Glutamatergic neuron (in vitro differentiated cells): ENCODE data around the gene BOD1. TPM values are rescaled to one million over a fixed set of nuclear protein-coding genes. Genes with fewer than 3 reads are reported as not detected.

Source experiments
- DNase-seq: peaks from one replicate; pipeline ENCODE4 v3.0.0; 2022
- H3K27ac Mint-ChIP-seq: one replicate; pipeline ENCODE4 v1.8.0; 2020; ENCODE audit warnings: mild to moderate bottlenecking, mixed read lengths, inconsistent platforms; ENCODE audit not compliant: unreplicated experiment
- H3K27me3 Mint-ChIP-seq: one replicate; pipeline ENCODE4 v1.8.0; 2020; ENCODE audit warnings: mild to moderate bottlenecking, moderate library complexity, mixed read lengths, inconsistent platforms; ENCODE audit not compliant: unreplicated experiment
- H3K36me3 Mint-ChIP-seq: one replicate; pipeline ENCODE4 v1.8.0; 2020; ENCODE audit warnings: mild to moderate bottlenecking, mixed read lengths, inconsistent platforms; ENCODE audit not compliant: unreplicated experiment
- H3K4me1 Mint-ChIP-seq: one replicate; pipeline ENCODE4 v1.8.0; 2020; ENCODE audit warnings: mild to moderate bottlenecking, low read depth, mixed read lengths, inconsistent platforms; ENCODE audit not compliant: unreplicated experiment
- H3K4me3 Mint-ChIP-seq: one replicate; pipeline ENCODE4 v1.8.0; 2020; ENCODE audit warnings: mild to moderate bottlenecking, mixed read lengths, inconsistent platforms; ENCODE audit not compliant: unreplicated experiment
- H3K9me3 Mint-ChIP-seq: one replicate; pipeline ENCODE4 v1.8.0; 2020; ENCODE audit warnings: mild to moderate bottlenecking, moderate library complexity, mixed read lengths, inconsistent platforms; ENCODE audit not compliant: unreplicated experiment
- total RNA-seq: library from RNA; stranded (reverse); fragmentation: NEBNext Ultra II Directional; extraction: Animal tissue kit (Norgen Biotek cat#: 25700); gene quantifications from one replicate; pipeline ENCODE4 v1.2.1, GENCODE V29; 2021; ENCODE audit not compliant: unreplicated experiment
- TF ChIP-seq, protein P1 (sequence below): fragments of 200-600 bp; sonication (generic); IDR thresholded peaks from one replicate; pipeline ENCODE4 v1.5.0; 2021; ENCODE audit not compliant: partially characterized antibody, unreplicated experiment

The BOD1 gene
- total RNA-seq, 1 donor from 2014 or later: 62.7 TPM

DNA sequence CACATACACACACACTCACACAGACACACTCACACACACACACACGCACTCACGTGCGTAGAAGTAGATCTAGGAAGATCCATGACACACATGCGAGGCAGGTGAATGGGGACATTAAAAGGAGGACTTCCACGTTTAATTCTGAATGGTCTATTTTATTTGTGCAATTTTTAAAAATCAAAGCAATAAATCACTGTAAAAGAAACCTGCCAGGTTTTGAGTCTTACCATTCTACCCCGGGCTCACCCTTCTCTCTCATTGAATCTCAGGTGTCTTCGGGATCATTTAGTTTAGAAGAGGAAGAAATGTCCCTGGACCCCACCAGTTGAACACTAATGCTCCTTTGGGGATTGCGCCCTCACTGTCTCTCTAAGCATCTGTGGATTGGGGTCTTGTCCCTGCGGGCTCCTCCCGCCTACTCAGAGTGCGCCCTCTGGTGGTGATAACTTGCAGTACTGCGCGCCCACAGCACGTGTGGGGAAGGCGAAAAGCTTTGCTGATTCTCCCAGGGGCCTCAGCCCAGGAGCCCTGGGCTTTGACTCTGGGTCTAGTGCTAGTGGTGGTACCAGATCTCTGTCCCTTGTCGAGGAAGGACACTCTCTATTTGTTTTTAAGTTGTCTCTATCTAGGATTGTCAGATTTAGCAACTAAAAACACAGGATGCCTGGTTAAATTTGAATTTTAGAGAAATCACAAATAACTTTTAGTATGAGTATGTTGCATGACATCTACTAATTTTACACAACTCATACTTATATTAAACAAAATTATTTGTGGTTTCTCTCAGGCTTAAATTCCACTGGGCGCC lies 34.8 kb downstream of the BOD1 start:
- peaks cover 14% of the 10 kb centered on the region for H3K27me3 Mint-ChIP-seq
- peak overlapping the region; percentile 92 for H3K27ac Mint-ChIP-seq
- DNase-seq: peak; percentile 80
- peaks cover 29% of the 10 kb centered on the region for H3K9me3 Mint-ChIP-seq
- H3K36me3 Mint-ChIP-seq: peaks cover 14% of the 10 kb centered on the region
- H3K4me3 Mint-ChIP-seq: peak overlapping the region; percentile 35
- peaks cover 21% of the 10 kb centered on the region for H3K4me1 Mint-ChIP-seq
- TF ChIP-seq, protein P1, sequence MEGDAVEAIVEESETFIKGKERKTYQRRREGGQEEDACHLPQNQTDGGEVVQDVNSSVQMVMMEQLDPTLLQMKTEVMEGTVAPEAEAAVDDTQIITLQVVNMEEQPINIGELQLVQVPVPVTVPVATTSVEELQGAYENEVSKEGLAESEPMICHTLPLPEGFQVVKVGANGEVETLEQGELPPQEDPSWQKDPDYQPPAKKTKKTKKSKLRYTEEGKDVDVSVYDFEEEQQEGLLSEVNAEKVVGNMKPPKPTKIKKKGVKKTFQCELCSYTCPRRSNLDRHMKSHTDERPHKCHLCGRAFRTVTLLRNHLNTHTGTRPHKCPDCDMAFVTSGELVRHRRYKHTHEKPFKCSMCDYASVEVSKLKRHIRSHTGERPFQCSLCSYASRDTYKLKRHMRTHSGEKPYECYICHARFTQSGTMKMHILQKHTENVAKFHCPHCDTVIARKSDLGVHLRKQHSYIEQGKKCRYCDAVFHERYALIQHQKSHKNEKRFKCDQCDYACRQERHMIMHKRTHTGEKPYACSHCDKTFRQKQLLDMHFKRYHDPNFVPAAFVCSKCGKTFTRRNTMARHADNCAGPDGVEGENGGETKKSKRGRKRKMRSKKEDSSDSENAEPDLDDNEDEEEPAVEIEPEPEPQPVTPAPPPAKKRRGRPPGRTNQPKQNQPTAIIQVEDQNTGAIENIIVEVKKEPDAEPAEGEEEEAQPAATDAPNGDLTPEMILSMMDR: peak; percentile 97

- Mint-ChIP-seq H3K36me3 (peaks cover 7% of the 10 kb centered on the region), H3K27ac (no peak overlapping the region), H3K9me3 (peaks cover 19% of the 10 kb centered on the region), H3K4me3 (no peak overlapping the region), H3K27me3 (peaks cover 12% of the 10 kb centered on the region), H3K4me1 (peaks cover 21% of the 10 kb centered on the region)
- no peak for DNase-seq
- TF ChIP-seq, protein P1: no peak
Measured at GRCh38 chr5:173578947-173579615, 37.4 kb downstream of the BOD1 start.

- no peak for DNase-seq
- Mint-ChIP-seq H3K4me1 (peaks cover 14% of the 10 kb centered on the region), H3K9me3 (peaks cover 10% of the 10 kb centered on the region), H3K27ac (no peak overlapping the region), H3K36me3 (peaks cover 3% of the 10 kb centered on the region), H3K27me3 (peaks cover 8% of the 10 kb centered on the region), H3K4me3 (no peak overlapping the region)
- TF ChIP-seq, protein P1: no peak
Measured at GRCh38 chr5:173577817-173578216, 38.6 kb downstream of the BOD1 start.

- DNase-seq: no peak
- H3K27ac Mint-ChIP-seq: no peak overlapping the region
- peaks cover 4% of the 10 kb centered on the region for H3K9me3 Mint-ChIP-seq
- H3K4me1 Mint-ChIP-seq: peaks cover 8% of the 10 kb centered on the region
- TF ChIP-seq, protein P1: no peak
- H3K27me3 Mint-ChIP-seq: peaks cover 2% of the 10 kb centered on the region
- H3K4me3 Mint-ChIP-seq: no peak overlapping the region
- no peaks in the 10 kb centered on the region for H3K36me3 Mint-ChIP-seq
Measured at GRCh38 chr5:173577166-173577565, 39.3 kb downstream of the BOD1 start.

- TF ChIP-seq, protein P1: no peak
- no peak for DNase-seq
Measured at GRCh38 chr5:173575985-173576384, 40.5 kb downstream of the BOD1 start.

More at GRCh38 chr5:173575985-173576384, 40.5 kb downstream of the BOD1 start:
- H3K4me3 Mint-ChIP-seq: no peak overlapping the region
- no peaks in the 10 kb centered on the region for H3K4me1 Mint-ChIP-seq
- H3K9me3 Mint-ChIP-seq: peaks cover 1% of the 10 kb centered on the region
- no peaks in the 10 kb centered on the region for H3K27me3 Mint-ChIP-seq
- H3K27ac Mint-ChIP-seq: no peak overlapping the region
- H3K36me3 Mint-ChIP-seq: no peaks in the 10 kb centered on the region
